OCI-LY3 (cell line): Measurements from ENCODE around the gene ARHGAP6.

Source experiments
- CTCF ChIP-seq: fragments of 200-600, 300-600 bp; sonication (generic); IDR thresholded peaks from 2 replicates; pipeline ENCODE4 v1.5.1; 2014; ENCODE audit warnings: antibody characterized with exemption, low read length, low read depth
- EZH2phosphoT487 ChIP-seq: fragments of 200-600 bp; shearing (Covaris generic); IDR thresholded peaks from 2 replicates; pipeline ENCODE4 v1.6.1; 2018; ENCODE audit warnings: antibody characterized with exemption, mixed run types, low read depth

GRCh38 chrX:11209798-11210414, 455.8 kb downstream of the ARHGAP6 start:
- TF ChIP-seq CTCF: no peak
- TF ChIP-seq EZH2phosphoT487: no peak
